AG09309 (cell line): Measurements from ENCODE around the gene ENTPD2.

Source experiments
- DNase-seq: peaks from one replicate; pipeline ENCODE4 v3.0.0-alpha.2; 2010; ENCODE audit warnings: low read depth
- H3K4me3 ChIP-seq: 2 replicates; pipeline ENCODE4 v1.5.1; 2011; ENCODE audit warnings: mild to moderate bottlenecking, low read depth, low read length, moderate library complexity; ENCODE audit not compliant: control insufficient read depth
- TF ChIP-seq, protein P1 (sequence below): IDR thresholded peaks from 2 replicates; pipeline ENCODE4 v1.5.1; 2011; ENCODE audit warnings: mild to moderate bottlenecking, low read depth, low read length, inconsistent platforms; ENCODE audit not compliant: insufficient read depth, control insufficient read depth; ENCODE audit errors: missing control alignments

ENTPD2 gene

GRCh38 chr9:137031904-137032640, 21.8 kb downstream of the ENTPD2 start, which contains the start of gene FUT7:
FUT7 (minus strand) TSS chr9:137032088; CDS start chr9:137031991, 97 bp downstream.
- no peak within 1 kb of the TSS for H3K4me3 ChIP-seq
- DNase-seq = no peak
- TF ChIP-seq, protein P1, sequence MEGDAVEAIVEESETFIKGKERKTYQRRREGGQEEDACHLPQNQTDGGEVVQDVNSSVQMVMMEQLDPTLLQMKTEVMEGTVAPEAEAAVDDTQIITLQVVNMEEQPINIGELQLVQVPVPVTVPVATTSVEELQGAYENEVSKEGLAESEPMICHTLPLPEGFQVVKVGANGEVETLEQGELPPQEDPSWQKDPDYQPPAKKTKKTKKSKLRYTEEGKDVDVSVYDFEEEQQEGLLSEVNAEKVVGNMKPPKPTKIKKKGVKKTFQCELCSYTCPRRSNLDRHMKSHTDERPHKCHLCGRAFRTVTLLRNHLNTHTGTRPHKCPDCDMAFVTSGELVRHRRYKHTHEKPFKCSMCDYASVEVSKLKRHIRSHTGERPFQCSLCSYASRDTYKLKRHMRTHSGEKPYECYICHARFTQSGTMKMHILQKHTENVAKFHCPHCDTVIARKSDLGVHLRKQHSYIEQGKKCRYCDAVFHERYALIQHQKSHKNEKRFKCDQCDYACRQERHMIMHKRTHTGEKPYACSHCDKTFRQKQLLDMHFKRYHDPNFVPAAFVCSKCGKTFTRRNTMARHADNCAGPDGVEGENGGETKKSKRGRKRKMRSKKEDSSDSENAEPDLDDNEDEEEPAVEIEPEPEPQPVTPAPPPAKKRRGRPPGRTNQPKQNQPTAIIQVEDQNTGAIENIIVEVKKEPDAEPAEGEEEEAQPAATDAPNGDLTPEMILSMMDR = no peak

GRCh38 chr9:137030538-137031527, 23.0 kb downstream of the ENTPD2 start:
- no peak overlapping the region for H3K4me3 ChIP-seq
- no peak for DNase-seq
- TF ChIP-seq, protein P1 = no peak

DNA sequence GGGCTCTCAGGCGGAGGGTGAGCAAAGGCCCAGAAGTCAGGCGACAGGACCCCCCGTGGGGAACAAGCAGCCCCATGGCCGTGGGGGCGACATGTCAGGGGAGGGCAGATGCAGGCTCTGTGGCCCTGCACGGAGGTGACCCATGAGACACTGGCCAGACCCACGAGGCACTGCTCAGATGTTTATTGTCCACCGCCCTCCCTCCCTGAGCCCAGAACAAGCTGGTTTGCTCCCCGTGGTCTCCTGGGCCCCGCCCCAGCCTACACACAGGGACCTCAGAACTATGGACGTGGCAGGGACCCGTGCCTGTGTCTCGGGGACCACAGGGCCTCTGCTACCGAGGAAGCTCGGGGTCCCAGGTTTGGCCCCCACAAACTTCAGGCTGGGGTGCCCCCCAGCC, 23.9 kb downstream of the ENTPD2 start:
- no peak overlapping the region for H3K4me3 ChIP-seq
- TF ChIP-seq, protein P1 = no peak
- DNase-seq = no peak

- TF ChIP-seq, protein P1 = peak; percentile 92
- peak overlapping the region; percentile 48; the same call in 1 of the 2 replicates for H3K4me3 ChIP-seq
- DNase-seq = no peak
Observed at GRCh38 chr9:137029058-137029936, 24.6 kb downstream of the ENTPD2 start.

- no peak for DNase-seq
- TF ChIP-seq, protein P1 = peak; percentile 49
- H3K4me3 ChIP-seq = peak overlapping the region; percentile 59
Observed at GRCh38 chr9:137028263-137029057, 25.4 kb downstream of the ENTPD2 start.
